HepG2 (cell line): ENCODE measurements around the gene SELL.
"Not testable (repeated sequence)": the region's sequence is repeated elsewhere in the genome, so short reads cannot be mapped to it uniquely, and the experiment has no call there.

Experiments
- CTCF ChIP-seq: sonication (generic); formaldehyde crosslinking; IDR thresholded peaks from 2 replicates; pipeline ENCODE4 v1.5.0; 2020; ENCODE audit warnings: mild to moderate bottlenecking, missing genetic modification reagents, moderate library complexity
- ZNF136 ChIP-seq: sonication (generic); formaldehyde crosslinking; IDR thresholded peaks from 2 replicates; pipeline ENCODE4 v1.8.1; 2022; ENCODE audit warnings: low read depth, mild to moderate bottlenecking, moderate library complexity, missing genetic modification reagents
- TF ChIP-seq, protein P1 (sequence below): sonication (generic); formaldehyde crosslinking; IDR thresholded peaks from 2 replicates; pipeline ENCODE4 v1.8.1; 2023; ENCODE audit warnings: mild to moderate bottlenecking, missing genetic modification reagents

DNA sequence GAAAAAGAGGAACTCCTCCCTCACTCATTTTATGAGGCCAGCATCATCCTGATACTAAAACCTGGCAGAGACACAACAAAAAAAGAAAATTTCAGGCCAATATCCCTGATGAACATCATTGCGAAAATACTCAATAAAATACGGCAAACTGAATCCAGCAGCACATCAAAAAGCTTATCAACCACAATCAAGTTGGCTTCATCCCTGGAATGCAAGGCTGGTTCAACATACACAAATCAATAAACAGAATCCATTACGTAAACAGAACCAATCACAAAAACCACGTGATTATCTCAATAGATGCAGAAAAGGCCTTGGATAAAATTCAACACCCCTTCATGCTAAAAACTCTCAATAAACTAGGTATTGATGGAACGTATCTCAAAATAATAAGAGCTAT, 1.7 kb upstream of the SELL start:
- TF ChIP-seq CTCF, ZNF136 (CRISPR knock-in tag): not testable (repeated sequence)
- TF ChIP-seq, protein P1, sequence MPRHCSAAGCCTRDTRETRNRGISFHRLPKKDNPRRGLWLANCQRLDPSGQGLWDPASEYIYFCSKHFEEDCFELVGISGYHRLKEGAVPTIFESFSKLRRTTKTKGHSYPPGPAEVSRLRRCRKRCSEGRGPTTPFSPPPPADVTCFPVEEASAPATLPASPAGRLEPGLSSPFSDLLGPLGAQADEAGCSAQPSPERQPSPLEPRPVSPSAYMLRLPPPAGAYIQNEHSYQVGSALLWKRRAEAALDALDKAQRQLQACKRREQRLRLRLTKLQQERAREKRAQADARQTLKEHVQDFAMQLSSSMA (CRISPR knock-in tag) = not testable (repeated sequence)
